DND-41 (cell line): ENCODE measurements around the gene WDFY4.

ENCODE experiments used
- EZH2 ChIP-seq: IDR thresholded peaks from 3 replicates; pipeline ENCODE4 v1.6.1; 2012; ENCODE audit warnings: borderline replicate concordance, low read depth, mild to moderate bottlenecking, moderate library complexity, low read length, inconsistent platforms; ENCODE audit not compliant: severe bottlenecking
- TF ChIP-seq, protein P1 (sequence below): IDR thresholded peaks from 2 replicates; pipeline ENCODE4 v1.5.1; 2012; ENCODE audit warnings: borderline replicate concordance, low read length, moderate library complexity, mild to moderate bottlenecking; ENCODE audit not compliant: poor library complexity, severe bottlenecking; ENCODE audit errors: extremely low read depth

DNA sequence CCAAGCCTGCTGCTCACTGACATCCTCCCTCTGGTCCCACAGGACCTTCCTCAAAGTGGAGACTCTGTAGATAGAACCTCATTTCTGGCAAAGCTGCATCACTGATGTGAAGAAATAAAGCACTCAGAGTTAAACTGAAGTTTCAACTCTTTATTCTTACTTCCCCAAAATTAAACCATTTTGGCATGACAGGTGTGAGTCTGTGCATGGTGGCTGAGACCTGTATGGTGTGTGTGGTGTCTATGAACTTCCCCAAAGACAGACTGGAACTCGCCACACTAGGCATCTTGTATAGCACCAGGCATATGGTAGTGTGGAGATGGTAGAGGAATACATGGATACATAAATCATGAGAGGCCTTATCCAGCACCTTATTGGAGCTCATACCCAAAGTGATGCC lies 6.6 kb upstream of the WDFY4 start:
- TF ChIP-seq, protein P1, sequence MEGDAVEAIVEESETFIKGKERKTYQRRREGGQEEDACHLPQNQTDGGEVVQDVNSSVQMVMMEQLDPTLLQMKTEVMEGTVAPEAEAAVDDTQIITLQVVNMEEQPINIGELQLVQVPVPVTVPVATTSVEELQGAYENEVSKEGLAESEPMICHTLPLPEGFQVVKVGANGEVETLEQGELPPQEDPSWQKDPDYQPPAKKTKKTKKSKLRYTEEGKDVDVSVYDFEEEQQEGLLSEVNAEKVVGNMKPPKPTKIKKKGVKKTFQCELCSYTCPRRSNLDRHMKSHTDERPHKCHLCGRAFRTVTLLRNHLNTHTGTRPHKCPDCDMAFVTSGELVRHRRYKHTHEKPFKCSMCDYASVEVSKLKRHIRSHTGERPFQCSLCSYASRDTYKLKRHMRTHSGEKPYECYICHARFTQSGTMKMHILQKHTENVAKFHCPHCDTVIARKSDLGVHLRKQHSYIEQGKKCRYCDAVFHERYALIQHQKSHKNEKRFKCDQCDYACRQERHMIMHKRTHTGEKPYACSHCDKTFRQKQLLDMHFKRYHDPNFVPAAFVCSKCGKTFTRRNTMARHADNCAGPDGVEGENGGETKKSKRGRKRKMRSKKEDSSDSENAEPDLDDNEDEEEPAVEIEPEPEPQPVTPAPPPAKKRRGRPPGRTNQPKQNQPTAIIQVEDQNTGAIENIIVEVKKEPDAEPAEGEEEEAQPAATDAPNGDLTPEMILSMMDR: no peak
- no peak for TF ChIP-seq EZH2
